HepG2 (cell line): ENCODE measurements around the gene CAPN9. TPM values are rescaled to one million over a fixed set of nuclear protein-coding genes. Genes with fewer than 3 reads are reported as not detected.

ENCODE experiments used
- ARID2 ChIP-seq: sonication (generic); formaldehyde crosslinking; IDR thresholded peaks from 2 replicates; pipeline ENCODE4 v1.8.1; 2022; ENCODE audit warnings: mild to moderate bottlenecking, missing genetic modification reagents, borderline replicate concordance
- ATF2 ChIP-seq: sonication (generic); formaldehyde crosslinking; IDR thresholded peaks from 2 replicates; pipeline ENCODE4 v1.4.0; 2020; ENCODE audit warnings: missing genetic modification reagents
- DMTF1 ChIP-seq: sonication (generic); formaldehyde crosslinking; IDR thresholded peaks from 2 replicates; pipeline ENCODE4 v1.4.0; 2020; ENCODE audit warnings: mild to moderate bottlenecking, missing genetic modification reagents
- IKZF4 ChIP-seq: sonication (generic); formaldehyde crosslinking; IDR thresholded peaks from 2 replicates; pipeline ENCODE4 v1.5.1; 2020; ENCODE audit warnings: borderline replicate concordance, mild to moderate bottlenecking, low read depth, missing genetic modification reagents; ENCODE audit errors: not compliant biosample characterization
- KLF9 ChIP-seq: IDR thresholded peaks from 2 replicates; pipeline ENCODE4 v1.6.1; 2016; ENCODE audit warnings: low read depth
- NCOR1 ChIP-seq: fragments of 200-600 bp; sonication (generic); IDR thresholded peaks from 2 replicates; pipeline ENCODE4 v1.7.0; 2017; ENCODE audit warnings: antibody characterized with exemption, low read length, borderline replicate concordance
- NFYC ChIP-seq: IDR thresholded peaks from 2 replicates; pipeline ENCODE4 v1.6.1; 2016; ENCODE audit warnings: missing genetic modification reagents, missing compliant biosample characterization
- PRDM4 ChIP-seq: sonication (generic); formaldehyde crosslinking; IDR thresholded peaks from 2 replicates; pipeline ENCODE4 v1.9.0; 2021; ENCODE audit warnings: missing genetic modification reagents, borderline replicate concordance
- RBAK ChIP-seq: sonication (generic); formaldehyde crosslinking; IDR thresholded peaks from 2 replicates; pipeline ENCODE4 v1.5.1; 2020; ENCODE audit warnings: mild to moderate bottlenecking, missing genetic modification reagents
- SIX1 ChIP-seq: sonication (generic); formaldehyde crosslinking; IDR thresholded peaks from 2 replicates; pipeline ENCODE4 v1.4.0; 2020; ENCODE audit warnings: missing genetic modification reagents, borderline replicate concordance
- TBL1XR1 ChIP-seq: fragments of 150-350 bp; IDR thresholded peaks from 2 replicates; pipeline ENCODE4 v1.6.1; 2014; ENCODE audit warnings: borderline replicate concordance, low read length; ENCODE audit not compliant: partially characterized antibody
- ZBED4 ChIP-seq: sonication (generic); formaldehyde crosslinking; IDR thresholded peaks from 2 replicates; pipeline ENCODE4 v1.4.0; 2020; ENCODE audit warnings: missing genetic modification reagents, borderline replicate concordance
- ZNF275 ChIP-seq: sonication (generic); formaldehyde crosslinking; IDR thresholded peaks from 2 replicates; pipeline ENCODE4 v1.8.0; 2022; ENCODE audit warnings: missing genetic modification reagents, mild to moderate bottlenecking, inconsistent platforms, borderline replicate concordance
- ZNF430 ChIP-seq: sonication (generic); formaldehyde crosslinking; IDR thresholded peaks from 2 replicates; pipeline ENCODE4 v1.9.0; 2021; ENCODE audit warnings: mild to moderate bottlenecking, missing genetic modification reagents
- ZNF446 ChIP-seq: sonication (generic); formaldehyde crosslinking; IDR thresholded peaks from 2 replicates; pipeline ENCODE4 v1.5.0; 2020; ENCODE audit warnings: mild to moderate bottlenecking, missing genetic modification reagents
- polyA plus RNA-seq, 8 experiments: library from polyadenylated mRNA; depleted of rRNA in 3 of 8; stranded (reverse) in 7 of 8; unstranded in 1 of 8; fragments of >200 nt; fragmentation: Illumina TruSeq in 4 of 8; extraction: Trizol in 4 of 8; gene quantifications; 2 replicates each; pipeline versions ENCODE4 v1.2.1 to v1.2.3, GENCODE V29; 2011 to 2016; ENCODE audit warnings: low read depth in 4 of 8, missing spikeins in 1 of 8, mixed read lengths in 1 of 8; ENCODE audit not compliant: insufficient read depth in 1 of 8
- total RNA-seq, 5 experiments: library from RNA; depleted of rRNA; stranded (reverse); fragments of >200 nt; fragmentation: Illumina TruSeq; extraction: Trizol; gene quantifications; 2 replicates each; pipeline ENCODE4 v1.2.3, GENCODE V29; 2016; ENCODE audit warnings: low read depth in 1 of 5

CAPN9 gene
- total and polyA plus RNA-seq, 2 of the 13 experiments (the other 11 are each of a cell fraction or from before 2014, with no cell fraction given), result 0.04 to 0.31 TPM

GRCh38 chr1:230725256-230726012, 21.8 kb upstream of the CAPN9 start (continued):
- TF ChIP-seq ZNF430 (CRISPR knock-in tag) (no peak), KLF9 (no peak), ZNF275 (CRISPR knock-in tag) (no peak), NCOR1 (peak; percentile 57; the same call in 1 of the 2 replicates), NFYC (CRISPR knock-in tag) (no peak), RBAK (CRISPR knock-in tag) (no peak), PRDM4 (CRISPR knock-in tag) (no peak), ATF2 (peak; percentile 33; the same call in 1 of the 2 replicates), TBL1XR1 (no peak), ARID2 (CRISPR knock-in tag) (no peak), DMTF1 (CRISPR knock-in tag) (no peak), SIX1 (peak; percentile 47; the same call in 1 of the 2 replicates), IKZF4 (no peak), ZNF446 (CRISPR knock-in tag) (no peak), ZBED4 (CRISPR knock-in tag) (no peak)
